Kidney epithelial cell (primary cell): ENCODE data around the gene ENO4. TPM values are rescaled to one million over a fixed set of nuclear protein-coding genes. Genes with fewer than 3 reads are reported as not detected.

Experiments
- DNase-seq: peaks from one replicate; pipeline ENCODE4 v3.0.0-alpha.2; 2010; ENCODE audit warnings: low read depth
- H3K27me3 ChIP-seq: 2 replicates; pipeline ENCODE4 v1.6.0; 2011; ENCODE audit warnings: low read length; ENCODE audit not compliant: control insufficient read depth, insufficient read depth
- H3K36me3 ChIP-seq: 2 replicates; pipeline ENCODE4 v1.5.1; 2011; ENCODE audit warnings: low read length; ENCODE audit not compliant: control insufficient read depth, insufficient read depth
- H3K4me3 ChIP-seq: 2 replicates; pipeline ENCODE4 v1.5.1; 2011; ENCODE audit warnings: low read depth, mild to moderate bottlenecking, control low read depth, low read length
- CTCF ChIP-seq: IDR thresholded peaks from 2 replicates; pipeline ENCODE4 v1.5.1; 2011; ENCODE audit warnings: mild to moderate bottlenecking, moderate library complexity, low read length, control low read depth, inconsistent platforms; ENCODE audit not compliant: insufficient read depth, poor library complexity, severe bottlenecking
- total RNA-seq: library from RNA; depleted of rRNA; stranded (reverse); fragments of >200 nt; gene quantifications from 2 replicates; pipeline ENCODE4 v1.2.3, GENCODE V29; 2015

ENO4 gene
- total RNA-seq, 1 donor from 2014 or later: 0.21 TPM

- no peak for DNase-seq
- H3K27me3 ChIP-seq: no peaks in the 10 kb centered on the region
- H3K36me3 ChIP-seq: no peaks in the 10 kb centered on the region
- no peak for TF ChIP-seq CTCF
- H3K4me3 ChIP-seq: no peak overlapping the region
These were observed 16.8 kb downstream of the ENO4 start for GRCh38 chr10:116866066-116866465.

- TF ChIP-seq CTCF: no peak
- H3K27me3 ChIP-seq: no peaks in the 10 kb centered on the region
- DNase-seq: no peak
- H3K4me3 ChIP-seq: no peak overlapping the region
- no peaks in the 10 kb centered on the region for H3K36me3 ChIP-seq
These were observed 17.8 kb downstream of the ENO4 start for GRCh38 chr10:116866987-116867595.

- no peak for DNase-seq
- H3K27me3 ChIP-seq: no peaks in the 10 kb centered on the region
- TF ChIP-seq CTCF: no peak
- H3K36me3 ChIP-seq: no peaks in the 10 kb centered on the region
- no peak overlapping the region for H3K4me3 ChIP-seq
These were observed 18.9 kb downstream of the ENO4 start for GRCh38 chr10:116868198-116868676.

GRCh38 chr10:116868722-116869121, 19.4 kb downstream of the ENO4 start:
- Histone ChIP-seq H3K36me3 (no peaks in the 10 kb centered on the region), H3K4me3 (no peak overlapping the region), H3K27me3 (no peaks in the 10 kb centered on the region)
- TF ChIP-seq CTCF: no peak
- DNase-seq: no peak

DNA sequence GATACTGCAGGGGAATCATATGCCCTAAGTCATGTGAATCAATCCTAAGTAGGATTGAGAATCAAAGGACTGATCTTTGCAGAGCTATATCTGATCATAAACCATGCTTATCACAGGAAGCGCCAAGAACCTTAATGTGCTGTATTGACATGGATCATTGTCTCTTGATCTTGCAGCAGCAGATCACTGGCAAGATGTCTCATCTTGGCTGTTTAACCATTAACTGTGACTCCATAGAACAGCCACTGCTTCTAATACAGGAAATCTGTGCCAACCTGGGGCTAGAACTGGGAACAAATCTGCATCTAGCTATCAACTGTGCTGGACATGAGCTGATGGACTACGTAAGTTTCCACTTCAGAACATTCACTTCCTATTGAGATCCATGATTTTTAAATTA, 21.6 kb downstream of the ENO4 start:
- DNase-seq: no peak
- Histone ChIP-seq H3K27me3 (no peaks in the 10 kb centered on the region), H3K36me3 (no peaks in the 10 kb centered on the region), H3K4me3 (no peak overlapping the region)
- TF ChIP-seq CTCF: no peak

- H3K36me3 ChIP-seq: no peaks in the 10 kb centered on the region
- no peaks in the 10 kb centered on the region for H3K27me3 ChIP-seq
- DNase-seq: no peak
- no peak for TF ChIP-seq CTCF
- no peak overlapping the region for H3K4me3 ChIP-seq
These were observed 23.8 kb downstream of the ENO4 start for GRCh38 chr10:116873134-116873533.
